GM21447 (cell line): ENCODE results near the gene CDHR2.

Experiments
- ATAC-seq: cut with Tn5 transposase; IDR thresholded peaks from one replicate; pipeline ENCODE4 v1.9.1; 2021; ENCODE audit not compliant: unreplicated experiment

The CDHR2 gene

DNA sequence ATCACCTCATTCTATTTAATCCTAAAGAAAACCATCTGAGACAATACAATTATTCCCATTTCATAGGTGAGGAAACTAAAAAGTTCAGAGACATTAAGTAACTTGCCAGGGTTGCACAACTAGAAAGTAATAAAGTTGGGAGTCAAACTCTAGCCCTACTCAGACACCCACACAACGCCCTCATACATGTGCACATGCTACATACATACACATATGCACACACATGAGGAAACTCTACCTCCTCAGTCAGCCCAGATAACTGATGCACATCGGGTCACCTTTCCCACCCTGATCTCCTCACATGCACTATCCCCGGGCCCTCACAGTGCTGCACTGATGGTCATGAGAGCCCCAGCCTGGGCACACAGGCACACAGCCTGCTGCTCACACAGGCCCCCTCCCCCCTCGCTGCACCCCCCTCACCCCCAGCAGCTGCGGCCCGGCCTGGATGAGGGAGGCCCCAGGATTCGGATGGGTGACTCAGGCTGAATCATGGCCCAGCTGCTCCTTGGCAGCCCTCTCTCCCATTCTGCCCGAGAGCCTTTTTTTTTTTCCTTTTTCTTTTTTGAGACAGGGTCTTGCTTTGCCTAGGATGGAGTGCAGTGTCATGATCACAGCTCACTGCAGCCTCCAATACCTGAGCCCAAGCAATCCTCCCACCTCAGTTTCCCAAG lies 65.8 kb downstream of the CDHR2 start:
- ATAC-seq: no peak

DNA sequence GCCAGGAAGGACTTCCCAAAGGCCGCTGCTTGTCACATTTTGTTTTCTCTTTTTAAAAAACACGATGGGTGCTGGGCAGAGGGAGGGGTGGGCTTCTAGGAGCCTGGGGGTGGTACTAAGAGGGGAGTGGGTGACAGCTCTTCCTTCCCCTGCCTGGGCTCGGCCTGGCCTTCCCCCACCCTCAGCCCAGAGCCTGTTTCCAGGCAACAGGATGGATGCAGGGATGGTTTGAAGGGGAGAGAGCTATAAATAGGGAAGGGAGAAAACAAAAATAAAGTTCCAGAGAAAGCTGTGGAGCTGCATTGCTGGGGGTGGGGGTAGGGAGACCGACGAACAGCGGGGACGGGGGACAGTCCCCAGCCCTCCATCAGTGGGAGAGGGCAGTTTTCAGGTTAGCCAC lies 67.4 kb downstream of the CDHR2 start:
- no peak for ATAC-seq

DNA sequence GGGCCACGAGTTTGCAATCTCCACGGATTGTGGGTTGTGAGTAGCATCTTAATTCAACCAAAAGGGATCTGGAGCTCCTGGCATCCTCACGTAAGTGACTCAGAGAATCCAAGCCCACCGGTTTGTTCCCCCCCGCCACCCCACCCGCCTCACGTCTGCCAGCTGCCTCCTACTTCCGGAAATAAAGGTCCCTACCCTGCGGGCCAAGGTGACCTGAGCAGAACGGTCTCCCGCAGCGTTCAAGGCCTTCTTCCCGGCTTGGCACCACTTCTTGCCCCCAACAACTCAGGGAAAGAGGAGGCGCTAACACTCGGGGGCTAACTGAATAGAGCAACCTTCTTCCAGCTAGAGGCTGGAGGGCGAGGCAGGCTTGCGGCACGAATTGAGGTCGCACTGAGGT lies 69.6 kb downstream of the CDHR2 start:
- no peak for ATAC-seq

DNA sequence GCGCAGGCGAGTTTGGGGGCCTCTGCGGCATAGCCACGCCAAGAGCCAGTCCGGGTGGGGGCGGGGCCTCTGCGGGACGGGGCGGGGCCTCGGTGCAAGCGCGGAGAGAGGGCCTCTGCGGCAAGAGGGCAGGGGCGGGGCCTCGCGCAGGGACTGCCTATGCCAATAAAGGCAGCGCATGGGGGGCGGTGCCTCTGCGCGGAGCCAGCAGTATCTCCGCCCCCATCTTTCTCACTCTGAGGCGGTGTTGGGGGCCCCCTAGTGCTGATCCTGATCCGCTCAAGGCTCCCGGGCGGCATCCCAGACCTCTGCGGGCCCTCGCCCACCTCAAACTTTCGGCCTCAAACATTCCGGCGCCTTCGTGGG lies 70.0 kb downstream of the CDHR2 start:
- ATAC-seq: peak; percentile 78

DNA sequence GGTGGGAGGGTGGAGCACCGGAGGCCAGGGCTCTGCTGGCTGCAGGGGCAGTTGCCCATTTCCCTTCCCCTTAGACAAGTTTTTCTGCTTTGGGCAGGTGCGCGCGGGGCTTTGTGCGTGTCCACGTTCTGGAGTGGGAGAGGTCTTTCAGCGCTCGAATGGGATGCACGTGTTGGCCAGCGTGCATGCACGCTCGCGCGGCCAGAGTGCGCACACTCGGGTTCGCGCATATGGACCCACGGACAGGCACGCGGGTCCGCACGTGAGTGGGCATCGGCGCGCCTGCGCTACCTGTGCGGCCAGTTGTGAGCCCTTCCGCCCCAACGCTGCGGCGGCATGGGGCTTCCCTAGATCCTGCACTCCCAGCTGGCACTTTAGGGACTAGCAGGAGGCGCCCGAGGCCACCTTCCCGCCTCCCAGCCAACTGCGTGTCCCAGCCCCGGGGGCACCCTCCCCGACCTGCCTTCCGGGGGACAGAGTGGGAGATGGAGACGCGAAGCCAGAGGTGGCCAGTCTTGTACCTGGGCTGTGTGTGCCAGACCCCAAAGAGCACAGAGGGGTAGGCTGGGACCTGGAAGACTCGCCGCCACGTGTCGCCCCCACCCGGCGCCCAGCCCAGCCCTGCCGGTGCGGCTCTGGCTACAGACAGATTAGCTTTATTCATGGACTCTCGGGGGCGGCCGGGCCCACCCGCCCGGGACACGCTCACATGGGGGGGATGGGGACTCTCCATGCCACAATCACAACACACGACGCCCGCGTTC lies 70.6 kb downstream of the CDHR2 start:
- no peak for ATAC-seq

DNA sequence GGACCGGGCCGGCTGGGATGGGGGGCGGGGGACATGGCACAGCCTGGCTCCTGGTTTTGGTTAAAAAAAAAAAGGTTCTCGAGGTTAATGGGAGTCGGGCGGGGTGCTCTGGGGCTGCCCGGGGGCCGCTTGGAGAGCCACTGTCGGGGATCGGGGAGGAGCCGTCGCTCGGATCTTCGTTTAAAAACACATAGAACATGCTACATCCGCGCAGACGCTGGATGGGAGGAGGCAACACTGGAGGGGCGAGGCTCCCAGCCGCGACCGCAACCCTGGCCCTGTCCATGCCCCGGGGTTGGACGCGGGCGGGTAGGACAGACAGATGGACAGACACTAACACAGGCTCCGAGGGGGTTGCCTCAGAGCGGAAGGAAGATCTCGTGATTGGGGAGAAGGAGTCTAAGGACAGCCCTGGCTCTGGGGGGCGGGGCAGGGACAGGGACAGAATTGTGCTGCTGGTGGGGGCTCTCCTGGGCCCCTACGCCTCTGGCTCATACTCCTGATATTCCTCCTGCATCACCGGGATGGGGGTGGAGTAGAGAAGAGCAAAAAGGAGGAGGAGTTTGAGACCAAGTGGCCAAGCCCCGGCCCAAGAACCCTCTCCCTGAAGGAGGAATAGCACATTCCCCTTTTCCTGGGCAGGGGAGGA lies 71.3 kb downstream of the CDHR2 start:
- ATAC-seq: no peak

DNA sequence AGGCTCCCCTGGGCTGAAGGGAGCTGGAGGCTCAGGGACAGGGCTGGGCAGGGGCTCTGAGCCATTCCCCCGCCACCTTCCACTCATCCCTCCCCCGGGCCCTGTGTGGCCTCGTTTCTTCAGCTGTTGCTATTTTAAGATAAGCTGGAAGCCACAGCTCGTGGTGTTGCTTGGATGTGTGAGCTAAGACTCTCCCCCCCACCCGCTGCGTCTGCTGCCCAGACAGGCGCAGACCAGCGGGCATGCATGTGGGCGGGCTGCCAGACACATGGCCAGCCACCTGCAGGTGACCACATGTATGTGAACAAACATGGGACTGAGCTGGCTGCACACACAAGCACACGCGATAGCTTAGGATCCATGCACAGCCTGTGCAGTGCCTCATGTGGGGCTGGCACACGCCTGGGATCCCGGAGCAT lies 72.5 kb downstream of the CDHR2 start:
- ATAC-seq: no peak

DNA sequence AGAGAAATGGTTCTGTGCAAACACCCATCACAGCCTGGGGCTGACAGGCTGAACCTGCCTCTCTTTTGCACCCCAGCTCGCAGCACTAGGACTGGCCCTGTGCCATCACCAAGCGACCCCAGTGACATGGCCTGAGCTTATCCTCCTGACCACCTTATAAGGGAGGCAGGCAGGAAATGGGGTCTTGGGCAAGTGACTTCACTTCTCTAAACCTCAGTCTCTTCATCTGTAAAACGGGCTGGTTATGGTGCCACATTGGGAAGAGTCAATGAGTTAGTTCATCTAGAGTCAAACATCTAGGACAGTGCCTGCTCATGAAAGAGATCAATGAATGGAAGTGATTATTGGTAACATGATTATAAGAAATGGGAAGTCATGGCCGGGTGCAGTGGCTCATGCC lies 75.0 kb downstream of the CDHR2 start:
- ATAC-seq: no peak

DNA sequence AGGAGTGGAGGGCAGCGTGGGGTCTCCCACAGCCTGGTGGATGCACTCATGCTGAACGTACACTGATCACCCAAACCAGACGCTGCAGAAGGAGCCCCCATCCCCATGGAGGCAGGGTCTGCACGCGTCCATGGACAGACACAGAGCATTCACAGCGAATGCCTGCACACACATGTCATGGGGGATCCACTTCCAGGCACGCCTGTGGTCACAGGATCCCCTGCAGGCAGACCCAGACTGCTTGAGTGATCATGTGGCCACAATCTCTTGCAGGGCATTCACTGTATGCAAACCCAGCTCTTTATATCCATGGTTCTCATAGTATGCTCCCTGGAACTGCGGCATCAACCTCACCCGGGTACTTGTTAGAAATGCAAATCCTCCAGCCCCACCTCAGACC lies 75.8 kb downstream of the CDHR2 start:
- ATAC-seq: no peak

DNA sequence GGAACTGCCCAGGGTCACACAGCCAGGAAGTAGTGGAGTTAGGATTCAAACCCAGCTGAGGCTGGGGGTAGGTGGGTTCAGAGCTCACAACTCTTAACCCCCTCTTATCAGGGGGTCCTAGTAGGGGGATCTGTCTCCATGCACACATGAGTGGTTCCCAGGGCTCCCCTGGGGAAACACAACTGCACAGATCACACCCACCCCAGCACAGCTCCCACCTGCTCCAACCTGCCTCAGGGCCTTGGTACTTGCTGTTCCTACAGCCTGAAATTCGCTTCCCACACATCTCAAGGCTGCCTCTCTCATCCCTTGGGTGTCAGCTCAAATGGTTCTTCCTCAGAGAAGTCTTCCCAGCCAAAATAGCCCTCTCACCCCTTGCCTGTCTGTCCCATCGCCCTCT lies 76.4 kb downstream of the CDHR2 start:
- ATAC-seq: no peak

DNA sequence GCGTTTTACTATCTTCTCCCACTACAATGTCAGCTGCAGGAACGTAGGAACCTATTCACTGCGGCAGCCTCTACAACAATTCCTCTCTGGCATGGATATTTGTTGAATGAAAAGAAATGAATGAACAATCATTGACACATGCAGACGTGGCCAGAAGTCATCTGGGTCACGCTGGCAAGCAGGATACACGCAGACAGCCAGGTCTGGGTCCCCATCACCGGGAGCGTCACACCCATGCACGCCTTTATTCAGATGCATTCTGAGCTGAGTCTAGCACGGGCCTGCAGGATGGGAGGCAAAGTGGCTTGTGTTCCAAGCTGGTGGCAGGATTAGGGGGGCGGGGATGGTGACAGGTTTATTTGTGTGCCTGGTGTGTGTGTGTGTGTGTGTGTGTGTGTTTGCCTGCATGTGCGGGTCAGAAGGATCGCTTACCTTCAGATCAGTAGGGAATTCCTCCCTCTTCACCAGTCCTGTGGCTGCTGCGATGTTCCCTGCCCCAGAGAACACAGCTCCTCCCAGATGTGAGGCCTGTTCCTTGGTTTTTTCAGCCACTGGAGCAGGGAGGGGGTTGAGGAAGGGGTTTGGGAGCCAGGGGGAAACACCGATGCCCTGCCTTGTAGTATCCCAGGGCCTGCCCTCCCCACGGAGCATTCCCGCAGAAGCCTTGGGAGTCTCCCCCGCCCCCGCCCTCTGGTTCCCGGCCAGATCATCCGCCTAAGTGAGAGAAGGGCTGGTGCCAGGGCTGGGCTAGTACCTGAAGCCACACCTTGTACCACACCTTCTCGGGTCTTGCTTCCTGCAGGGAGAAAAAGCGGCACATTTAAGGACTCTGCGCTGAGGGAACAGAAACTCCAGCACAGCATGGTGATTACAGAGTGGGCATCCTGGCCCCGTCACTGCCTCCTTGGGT lies 77.1 kb downstream of the CDHR2 start:
- ATAC-seq: no peak

DNA sequence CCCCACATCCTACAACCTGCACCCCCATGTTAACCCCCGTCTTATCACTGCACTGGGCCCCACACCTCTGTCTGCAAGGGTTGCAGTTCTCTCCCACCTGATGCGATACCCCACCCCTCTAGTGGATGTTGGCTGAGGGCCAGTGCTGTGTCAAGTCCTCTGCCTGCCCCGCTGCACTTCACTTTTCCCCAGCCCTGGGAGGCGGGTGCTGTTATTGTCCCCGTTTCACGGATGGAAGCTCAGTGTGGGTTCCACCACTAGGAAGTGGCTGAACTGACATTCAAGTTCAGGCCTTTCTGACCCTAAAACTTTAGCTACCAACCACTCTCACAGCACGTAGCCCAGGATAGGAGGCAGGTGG lies 77.7 kb downstream of the CDHR2 start:
- ATAC-seq: no peak

DNA sequence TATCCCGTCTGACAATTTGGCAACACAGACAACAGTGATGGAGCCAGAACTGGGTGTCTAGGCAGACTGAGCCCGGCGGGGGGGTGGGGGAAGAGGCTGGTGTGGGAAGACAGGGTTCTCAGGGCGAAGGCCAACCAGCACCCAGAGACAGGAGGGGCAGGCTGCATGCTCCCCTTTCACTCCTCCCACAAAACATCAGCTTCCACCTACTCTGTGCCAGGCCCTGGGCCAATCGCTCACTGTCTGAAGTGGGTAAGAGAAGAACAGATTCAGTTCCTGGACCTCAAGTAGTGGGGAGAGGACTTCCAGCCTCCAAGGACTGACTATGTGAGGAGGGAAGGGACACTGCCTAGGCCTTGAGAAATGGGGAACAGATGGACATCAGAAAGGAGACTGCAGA lies 78.4 kb downstream of the CDHR2 start:
- ATAC-seq: no peak

DNA sequence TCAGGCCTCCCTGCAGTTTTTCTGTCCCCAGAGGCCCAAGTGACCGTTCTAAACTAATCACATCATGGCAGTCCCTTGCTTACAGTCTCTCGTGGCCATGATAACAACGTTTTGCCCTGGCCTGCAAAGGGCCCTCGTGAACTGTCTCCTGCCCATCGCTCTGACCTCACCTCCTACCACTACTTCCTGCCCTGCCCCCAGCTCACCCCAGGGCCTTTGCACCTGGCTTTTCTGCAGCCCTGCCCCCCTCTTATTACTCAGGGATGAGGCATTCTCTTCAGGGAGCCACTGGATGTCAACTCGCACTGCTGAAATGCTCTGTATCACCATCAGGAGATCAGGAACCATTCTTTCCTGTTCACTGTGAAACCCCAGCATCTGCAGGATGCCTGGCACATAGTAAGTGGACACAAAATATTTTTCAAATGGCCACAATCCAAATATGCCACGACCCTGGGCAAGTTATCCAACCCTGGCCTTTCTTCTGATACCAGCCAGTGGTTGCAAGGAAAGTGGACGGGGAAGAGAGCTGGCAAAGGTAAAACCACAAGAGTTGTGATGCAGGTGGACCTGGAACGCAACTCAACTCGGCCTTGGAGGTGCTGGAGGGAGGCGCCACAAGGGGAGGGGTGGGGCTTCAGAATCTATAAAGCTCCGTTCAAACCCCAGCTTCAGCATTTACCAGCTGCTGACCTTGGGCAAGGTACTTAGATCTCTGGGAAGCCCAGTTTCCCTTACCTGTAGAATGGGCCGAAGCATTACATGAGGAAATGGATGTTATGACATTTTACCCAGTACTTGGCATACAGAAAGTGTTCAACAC lies 79.5 kb downstream of the CDHR2 start:
- ATAC-seq: no peak

DNA sequence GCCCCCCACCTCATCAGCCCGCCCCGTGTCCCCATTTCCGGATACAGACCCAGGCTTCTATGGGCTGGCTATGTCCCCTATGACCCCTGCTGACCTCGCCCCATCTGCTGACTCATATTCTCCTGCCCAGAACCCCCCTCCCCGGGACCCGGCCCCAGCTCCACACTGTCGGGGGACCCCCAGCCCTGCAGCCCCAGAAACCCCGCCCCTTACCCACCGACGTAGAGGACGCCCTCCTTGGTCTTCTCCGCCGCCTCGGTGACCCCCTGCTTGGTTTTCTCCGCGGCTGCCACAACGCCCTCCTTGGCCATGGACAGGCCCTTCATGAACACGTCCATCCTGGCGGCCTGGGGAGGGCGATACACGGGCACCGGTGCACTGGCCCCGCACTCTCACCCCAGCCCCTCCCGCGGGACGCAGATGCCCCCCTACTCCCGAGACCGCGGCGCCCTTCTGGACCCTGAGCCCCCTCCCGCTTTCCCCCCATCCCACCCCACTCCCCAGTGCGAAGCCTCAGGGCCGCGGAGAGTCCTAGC lies 80.2 kb downstream of the CDHR2 start:
- ATAC-seq: no peak

DNA sequence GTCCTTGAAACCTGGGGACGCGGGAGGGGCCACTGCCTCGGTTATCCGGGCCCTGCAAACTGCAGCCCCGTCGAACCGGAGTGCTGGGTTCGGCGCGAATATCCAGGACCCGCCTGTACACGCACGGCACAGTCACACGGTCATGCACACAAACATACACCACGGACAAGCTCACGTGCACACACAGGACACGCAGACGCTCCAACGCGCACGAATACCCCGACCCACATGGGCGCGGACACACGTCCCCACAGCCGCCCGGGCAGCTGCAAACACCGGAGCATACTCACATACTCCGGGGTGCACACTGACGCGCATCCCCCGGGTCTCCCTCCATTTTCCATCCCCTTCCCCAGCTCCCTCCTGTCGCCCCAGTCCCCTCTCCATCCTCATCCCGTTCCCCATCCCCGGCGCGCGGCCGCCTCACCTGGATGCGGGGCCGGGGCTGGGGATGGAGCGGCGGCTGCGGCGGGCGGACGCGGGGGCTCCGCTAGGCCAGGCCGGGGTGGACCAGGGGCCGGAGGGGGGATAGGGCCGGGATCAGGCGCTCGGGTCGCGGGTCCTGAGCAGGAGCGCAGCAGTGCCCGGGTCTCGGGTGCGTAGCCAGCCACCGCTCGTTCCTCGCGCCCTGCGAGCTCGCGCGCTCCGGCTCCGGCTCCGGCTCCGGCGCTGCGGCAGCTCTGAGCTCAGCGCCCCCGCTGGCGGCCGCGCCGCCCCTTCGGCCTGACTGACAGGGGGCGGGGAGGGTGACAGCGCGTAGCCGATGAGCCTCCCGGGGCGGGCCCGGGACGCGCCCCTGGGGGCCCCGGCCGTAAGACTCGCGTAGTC lies 80.9 kb downstream of the CDHR2 start, which contains the start of the genes EIF4E1B and SNCB:
TSS of gene EIF4E1B (plus strand) at position 823 of the 828 bp plus-strand sequence. CDS start 12,113 bp downstream, outside the sequence.
TSS of gene SNCB (minus strand) at position 682 of the 828 bp plus-strand sequence. CDS start 880 bp downstream, outside the sequence.
- ATAC-seq: peak; percentile 72

DNA sequence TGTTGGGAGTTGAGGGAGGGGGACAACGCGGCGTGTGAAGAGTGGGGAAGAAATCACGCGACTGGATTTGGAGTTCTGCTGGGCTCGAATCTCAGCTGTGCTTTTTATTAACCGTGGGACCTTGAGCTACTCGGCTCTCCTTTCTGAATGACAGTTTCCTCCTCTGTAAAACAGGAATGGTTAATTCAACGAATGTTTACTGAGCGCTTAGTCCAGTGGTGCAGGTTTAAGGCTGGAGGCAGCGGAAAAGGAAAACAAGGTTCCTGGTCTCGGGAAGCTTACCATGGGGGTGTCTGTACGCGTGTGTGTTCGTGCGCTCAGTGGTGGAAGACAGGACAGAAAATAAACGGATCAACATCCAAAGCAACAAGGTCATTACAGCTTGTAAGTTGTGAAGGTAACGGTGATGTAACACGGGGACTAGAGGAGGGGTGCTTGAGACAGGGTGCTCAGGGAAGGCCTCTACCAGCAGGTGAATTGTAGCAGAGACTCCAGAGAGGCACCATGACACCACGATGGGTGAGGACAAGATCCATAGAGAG lies 81.6 kb downstream of the CDHR2 start:
- ATAC-seq: no peak

DNA sequence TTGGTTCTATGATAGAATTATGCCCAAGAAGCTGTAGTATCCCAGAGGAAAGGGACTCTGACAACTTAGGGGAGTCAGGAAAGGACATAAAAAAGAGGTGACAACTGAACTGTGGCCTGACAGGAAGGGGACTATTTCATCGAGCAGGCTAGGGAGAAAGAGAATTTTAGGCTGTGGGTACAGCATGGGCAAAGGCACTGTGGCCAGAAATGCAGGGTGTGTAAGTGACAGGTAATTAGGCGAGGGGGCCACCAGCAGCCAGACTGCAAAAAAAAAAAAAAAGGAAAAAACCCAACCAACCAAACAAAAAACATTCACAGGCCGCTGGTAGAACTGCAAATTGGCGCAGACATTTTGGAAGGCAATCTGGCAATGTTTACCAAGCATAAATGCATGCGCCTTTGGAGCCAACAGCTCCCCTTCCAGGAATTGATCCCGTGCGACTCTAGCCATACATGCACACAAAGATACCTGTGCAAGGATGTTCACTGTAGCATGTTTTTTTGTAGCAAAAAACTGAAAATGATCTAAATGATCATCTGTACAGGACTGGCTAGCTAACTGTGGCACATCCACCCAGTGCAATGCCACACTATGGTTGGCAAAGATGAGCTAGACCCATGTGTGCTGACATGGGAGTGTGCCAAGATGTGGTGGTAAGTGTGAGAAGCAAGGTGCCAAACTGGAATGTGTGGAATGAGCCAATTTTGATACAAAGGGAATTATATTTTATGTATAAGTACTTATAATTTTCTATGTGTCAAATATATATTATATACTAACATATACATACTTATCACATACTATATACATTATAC lies 82.5 kb downstream of the CDHR2 start:
- ATAC-seq: no peak
